Dedifferentiated amniotic fluid mesenchymal stem cell (primary cell): ENCODE data around the gene CAPN3.
A peak's percentile ranks its signal among the peaks of the same experiment; 100 is the strongest.

Experiments used
- DNase-seq: peaks from one replicate; pipeline ENCODE4 v3.0.0-alpha.2; 2016; ENCODE audit errors: extremely low spot score

Gene CAPN3

DNA sequence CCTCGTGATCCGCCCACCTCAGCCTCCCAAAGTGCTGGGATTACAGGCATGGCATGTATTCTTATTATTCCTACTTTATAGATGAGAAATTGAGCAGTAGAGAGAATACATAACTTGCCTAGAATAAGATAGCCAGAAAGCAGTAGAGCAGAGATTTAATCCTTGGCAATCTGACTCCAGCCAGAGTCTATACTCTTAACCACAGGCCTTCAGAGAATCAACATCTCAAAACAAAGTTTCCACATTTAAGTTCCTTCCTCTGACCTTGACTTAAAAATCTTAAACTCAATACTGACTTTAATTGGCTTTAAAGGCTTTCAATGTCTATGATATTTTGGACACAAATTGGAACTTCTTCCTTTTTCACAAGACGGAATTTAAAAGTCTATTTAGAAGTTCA is 94.5 kb downstream of the CAPN3 start:
- DNase-seq, result no peak

- no peak for DNase-seq
These were observed 97.2 kb downstream of the CAPN3 start for GRCh38 chr15:42456531-42456930.

- DNase-seq, result peak; percentile 41
These were observed 97.7 kb downstream of the CAPN3 start for GRCh38 chr15:42456971-42457370.

DNA sequence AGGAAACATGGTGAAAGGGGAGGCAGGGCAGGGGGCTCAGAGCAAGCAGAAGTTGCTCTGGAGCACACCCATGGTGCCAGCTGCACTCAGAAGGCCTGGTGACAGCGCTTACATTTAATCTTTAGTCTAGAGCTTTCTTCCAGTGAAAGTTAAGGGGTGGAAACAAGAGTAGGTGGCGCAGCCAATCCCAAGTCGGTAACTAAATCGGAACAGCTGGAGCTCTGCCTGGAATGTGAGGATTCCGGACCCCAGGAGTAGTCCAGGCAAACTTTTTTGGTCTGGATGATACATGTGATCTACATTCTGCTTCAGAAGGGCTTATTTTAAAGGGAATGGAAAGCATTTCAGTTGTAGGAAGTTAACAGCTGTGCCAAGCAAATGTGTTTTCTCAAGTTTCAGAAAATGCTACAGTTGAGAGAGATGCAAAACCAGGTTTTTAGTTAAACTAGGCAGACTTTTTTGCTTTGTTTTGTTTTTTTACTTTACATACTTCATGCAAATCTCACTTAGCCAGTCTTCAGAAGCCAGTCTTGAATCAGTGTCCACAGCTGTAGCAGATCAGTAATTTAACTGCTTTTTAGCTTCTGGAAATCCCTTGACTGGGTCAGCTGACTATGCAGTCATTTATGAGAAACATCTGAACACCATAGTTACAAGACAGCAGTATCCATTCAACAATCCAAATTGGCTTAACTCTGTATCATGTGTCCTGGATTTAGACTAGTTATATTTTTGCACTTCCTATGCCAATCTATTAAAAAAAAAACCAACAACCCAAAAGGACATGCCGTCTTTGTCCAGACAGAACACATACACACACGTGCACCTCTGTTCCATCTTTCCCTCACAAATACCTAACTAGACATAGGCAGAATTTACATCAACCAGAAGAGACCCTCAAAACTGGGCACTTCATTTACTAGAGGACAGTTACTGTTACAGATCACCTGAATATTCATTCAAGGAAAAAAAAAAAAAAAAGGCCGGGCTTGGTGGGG is 98.4 kb downstream of the CAPN3 start:
- peak; percentile 94 for DNase-seq

- peak; percentile 13 for DNase-seq
These were observed 102.0 kb downstream of the CAPN3 start for GRCh38 chr15:42461261-42461660.
